Cardiac muscle cell (in vitro differentiated cells and primary cell): ENCODE data around the gene SLC39A11. TPM values are rescaled to one million over a fixed set of nuclear protein-coding genes. Genes with fewer than 3 reads are reported as not detected.

Experiments used
- DNase-seq, 2 donors: peaks; one replicate each; pipeline versions ENCODE4 v3.0.0 to v3.0.0-alpha.2; 2010 to 2017; ENCODE audit warnings: low read depth in 1 of 2, low spot score in 1 of 2
- H3K27ac ChIP-seq: fragments of 200-600 bp; sonication (generic); 2 replicates; pipeline ENCODE4 v1.5.1; 2016
- H3K27me3 ChIP-seq: fragments of 200-600 bp; sonication (generic); 2 replicates; pipeline ENCODE4 v1.6.0; 2016; ENCODE audit warnings: control low read depth
- H3K36me3 ChIP-seq: fragments of 200-600 bp; sonication (generic); 2 replicates; pipeline ENCODE4 v1.5.1; 2016; ENCODE audit warnings: control low read depth
- H3K4me1 ChIP-seq: fragments of 200-600 bp; sonication (generic); 2 replicates; pipeline ENCODE4 v1.8.1; 2017; ENCODE audit warnings: low read depth, mild to moderate bottlenecking, mixed run types
- H3K4me3 ChIP-seq: fragments of 200-600 bp; sonication (generic); 2 replicates; pipeline ENCODE4 v1.5.1; 2016; ENCODE audit warnings: mild to moderate bottlenecking
- H3K9me3 ChIP-seq: fragments of 200-600 bp; sonication (generic); 2 replicates; pipeline ENCODE4 v1.5.1; 2017; ENCODE audit warnings: low read depth, mild to moderate bottlenecking, control low read depth
- polyA plus RNA-seq: library from polyadenylated mRNA; unstranded; fragments of >200 nt; fragmentation: Nextera tagmentation; extraction: Ambion mirVana; gene quantifications from 2 replicates; pipeline ENCODE4 v1.2.1, GENCODE V29; 2016
- total RNA-seq: library from RNA; depleted of rRNA; stranded (reverse); fragments of >200 nt; gene quantifications from 2 replicates; pipeline ENCODE4 v1.2.3, GENCODE V29; 2016
- TF ChIP-seq, protein P1 (sequence below): IDR thresholded peaks from 2 replicates; pipeline ENCODE4 v1.5.1; 2012; ENCODE audit warnings: low read depth, mild to moderate bottlenecking, low read length

Gene SLC39A11
- total and polyA plus RNA-seq, 2 experiments from 2014 or later = 5.9 to 11.7 TPM

- no peak for DNase-seq
- Histone ChIP-seq H3K4me1 (no peaks in the 10 kb centered on the region), H3K4me3 (no peak overlapping the region), H3K27me3 (no peaks in the 10 kb centered on the region), H3K36me3 (no peaks in the 10 kb centered on the region), H3K27ac (no peak overlapping the region), H3K9me3 (no peaks in the 10 kb centered on the region)
- TF ChIP-seq, protein P1, sequence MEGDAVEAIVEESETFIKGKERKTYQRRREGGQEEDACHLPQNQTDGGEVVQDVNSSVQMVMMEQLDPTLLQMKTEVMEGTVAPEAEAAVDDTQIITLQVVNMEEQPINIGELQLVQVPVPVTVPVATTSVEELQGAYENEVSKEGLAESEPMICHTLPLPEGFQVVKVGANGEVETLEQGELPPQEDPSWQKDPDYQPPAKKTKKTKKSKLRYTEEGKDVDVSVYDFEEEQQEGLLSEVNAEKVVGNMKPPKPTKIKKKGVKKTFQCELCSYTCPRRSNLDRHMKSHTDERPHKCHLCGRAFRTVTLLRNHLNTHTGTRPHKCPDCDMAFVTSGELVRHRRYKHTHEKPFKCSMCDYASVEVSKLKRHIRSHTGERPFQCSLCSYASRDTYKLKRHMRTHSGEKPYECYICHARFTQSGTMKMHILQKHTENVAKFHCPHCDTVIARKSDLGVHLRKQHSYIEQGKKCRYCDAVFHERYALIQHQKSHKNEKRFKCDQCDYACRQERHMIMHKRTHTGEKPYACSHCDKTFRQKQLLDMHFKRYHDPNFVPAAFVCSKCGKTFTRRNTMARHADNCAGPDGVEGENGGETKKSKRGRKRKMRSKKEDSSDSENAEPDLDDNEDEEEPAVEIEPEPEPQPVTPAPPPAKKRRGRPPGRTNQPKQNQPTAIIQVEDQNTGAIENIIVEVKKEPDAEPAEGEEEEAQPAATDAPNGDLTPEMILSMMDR = no peak
These were observed 233.5 kb downstream of the SLC39A11 start for GRCh38 chr17:72858826-72859495.

DNA sequence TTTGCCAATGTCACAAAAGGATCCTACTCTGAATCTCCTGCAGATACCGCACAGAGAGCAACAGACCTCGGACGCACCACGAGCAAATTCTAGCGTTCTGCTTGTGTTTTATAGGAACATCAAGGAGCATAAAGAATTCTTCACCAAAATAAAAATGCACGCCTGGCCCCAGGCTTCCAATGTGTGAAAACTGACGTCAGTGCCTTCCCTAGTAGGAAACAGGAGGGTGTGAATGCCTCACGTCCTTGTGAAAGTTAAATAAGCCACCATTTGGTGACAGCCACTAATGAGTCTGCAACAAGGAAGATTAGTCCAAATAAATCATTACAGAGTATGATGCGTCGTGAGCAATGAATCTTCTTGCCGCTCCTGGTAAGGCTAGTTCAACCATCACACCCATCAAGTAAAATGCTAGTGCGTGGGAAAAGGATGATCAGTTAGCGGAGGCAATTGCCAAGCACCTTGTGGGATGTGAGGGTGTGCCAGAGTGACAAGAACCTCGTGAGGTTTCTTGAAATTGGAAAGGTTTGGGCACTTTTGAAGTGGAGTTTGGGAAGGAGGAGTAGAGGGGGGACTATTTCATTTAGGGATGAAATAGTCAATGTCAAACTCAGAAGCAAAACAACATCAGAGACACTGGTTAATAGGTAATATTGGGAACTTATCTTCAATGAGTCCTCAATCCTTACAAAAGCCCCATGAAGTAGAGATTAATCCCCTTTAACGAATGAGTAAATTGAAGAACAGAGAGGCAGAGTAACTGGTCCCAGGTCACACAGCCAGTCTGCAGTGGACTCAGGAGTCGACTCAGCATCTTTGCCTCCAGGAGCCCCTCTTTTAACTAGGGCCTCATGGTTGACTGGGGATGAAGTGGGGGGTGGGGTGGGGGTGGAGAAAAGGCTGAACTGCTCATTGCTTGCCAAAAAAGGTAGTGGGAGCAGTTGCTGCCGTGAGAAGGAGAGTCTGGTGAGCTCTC lies 238.8 kb downstream of the SLC39A11 start:
- H3K27ac ChIP-seq = no peak overlapping the region
- H3K9me3 ChIP-seq = no peaks in the 10 kb centered on the region
- H3K4me1 ChIP-seq = no peaks in the 10 kb centered on the region
- H3K27me3 ChIP-seq = no peaks in the 10 kb centered on the region
- TF ChIP-seq, protein P1 = no peak
- no peaks in the 10 kb centered on the region for H3K36me3 ChIP-seq
- no peak overlapping the region for H3K4me3 ChIP-seq
- no peak for DNase-seq

DNA sequence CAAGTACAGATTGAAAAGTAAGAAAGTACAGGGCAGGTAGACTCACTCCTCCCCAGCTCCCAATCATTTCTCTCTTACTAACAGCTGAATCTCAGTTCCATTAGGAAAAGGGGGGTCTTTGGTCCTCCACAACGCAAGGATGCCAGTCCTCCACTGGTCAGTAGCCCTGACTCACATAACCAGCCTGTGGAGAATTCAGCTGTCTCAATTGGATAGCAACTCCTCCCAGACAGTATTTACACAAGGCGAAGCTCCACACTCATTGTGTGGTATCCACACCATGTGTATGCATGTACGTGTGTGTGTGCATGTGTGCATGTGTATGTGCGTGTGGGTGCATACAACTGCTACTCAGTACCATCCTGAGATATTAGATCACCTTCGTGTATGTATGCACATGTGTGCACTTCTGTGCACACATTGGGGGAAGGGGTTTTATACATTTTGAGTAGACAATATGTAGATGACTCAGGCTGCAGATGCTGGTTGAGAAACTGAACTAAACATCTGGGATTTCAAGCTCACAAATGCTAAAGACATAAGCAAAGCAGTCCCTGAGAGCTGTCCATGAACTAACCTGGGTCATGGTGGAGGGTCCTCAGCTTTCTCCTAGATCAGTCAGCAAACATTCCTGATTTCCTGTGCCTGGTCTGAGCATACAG lies 240.1 kb downstream of the SLC39A11 start:
- Histone ChIP-seq H3K36me3 (no peaks in the 10 kb centered on the region), H3K27me3 (no peaks in the 10 kb centered on the region), H3K4me1 (no peaks in the 10 kb centered on the region), H3K27ac (no peak overlapping the region), H3K9me3 (no peaks in the 10 kb centered on the region), H3K4me3 (no peak overlapping the region)
- TF ChIP-seq, protein P1 = no peak
- no peak for DNase-seq

DNA sequence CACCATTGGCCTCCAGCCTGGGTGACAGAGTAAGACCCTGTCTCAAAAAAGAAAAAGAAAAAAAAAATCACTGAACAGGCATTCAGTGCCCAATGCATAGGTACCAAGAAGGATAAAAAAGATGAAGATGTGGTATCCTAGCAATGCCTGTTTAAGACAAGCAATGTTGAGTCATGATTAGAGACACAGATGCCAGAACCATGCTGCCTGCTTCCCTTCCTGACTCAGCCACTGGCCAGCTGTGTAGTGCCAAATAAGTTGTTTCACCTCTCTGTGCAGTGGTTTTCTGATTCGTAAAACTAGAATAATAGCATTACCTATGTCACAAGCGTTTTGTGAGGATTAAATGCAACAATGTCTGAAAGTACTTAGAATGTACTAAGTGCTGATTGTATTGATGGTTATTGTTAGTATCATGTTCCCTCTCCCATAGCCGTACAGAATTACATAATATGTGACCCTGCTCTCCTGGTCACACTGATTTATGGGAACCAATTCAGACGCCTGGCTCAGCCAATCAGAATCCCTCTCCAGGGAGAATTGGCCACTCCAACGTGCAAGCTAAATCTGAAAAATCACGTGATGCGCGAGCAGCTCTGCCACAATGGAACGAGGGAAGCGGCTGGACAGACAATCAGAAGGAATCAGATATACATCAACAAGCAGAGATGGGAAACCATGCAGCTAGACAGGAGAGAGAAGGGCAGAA lies 241.9 kb downstream of the SLC39A11 start:
- TF ChIP-seq, protein P1 = no peak
- Histone ChIP-seq H3K9me3 (no peaks in the 10 kb centered on the region), H3K4me1 (no peaks in the 10 kb centered on the region), H3K4me3 (no peak overlapping the region), H3K36me3 (no peaks in the 10 kb centered on the region), H3K27me3 (no peaks in the 10 kb centered on the region), H3K27ac (no peak overlapping the region)
- peak in 1 of 2 donors; percentile 47 for DNase-seq

DNA sequence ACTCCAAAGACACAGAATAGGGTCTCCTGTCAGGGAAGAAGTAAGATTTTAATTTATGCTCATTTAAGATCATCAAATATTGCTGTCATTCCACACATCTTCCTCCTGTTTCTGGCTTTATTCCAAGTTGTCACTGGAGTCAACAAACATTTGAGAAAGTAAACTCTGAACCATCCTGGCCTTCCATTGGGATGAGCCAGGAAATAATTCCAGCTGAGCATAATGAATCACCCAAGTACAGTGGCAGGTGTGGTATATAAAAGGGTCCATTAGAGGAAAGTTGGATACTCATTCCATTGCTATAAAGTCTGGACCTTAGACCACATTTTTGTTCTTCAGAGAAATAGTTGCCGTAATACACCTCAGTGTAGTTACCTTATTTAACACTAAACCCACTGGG lies 246.1 kb downstream of the SLC39A11 start:
- no peak overlapping the region for H3K4me3 ChIP-seq
- TF ChIP-seq, protein P1 = no peak
- no peaks in the 10 kb centered on the region for H3K4me1 ChIP-seq
- no peaks in the 10 kb centered on the region for H3K36me3 ChIP-seq
- no peaks in the 10 kb centered on the region for H3K27me3 ChIP-seq
- DNase-seq = no peak
- H3K27ac ChIP-seq = no peak overlapping the region
- no peaks in the 10 kb centered on the region for H3K9me3 ChIP-seq
